GM08714 (cell line): Measurements from ENCODE around the gene MAGI1.
"Not testable (repeated sequence)": the region's sequence is repeated elsewhere in the genome, so short reads cannot be mapped to it uniquely, and the experiment has no call there.

Experiments used
- H3K4me3 ChIP-seq: fragments of 200-500 bp; sonication (Bioruptor generic); 2 replicates; pipeline ENCODE4 v1.5.1; 2014; ENCODE audit warnings: mild to moderate bottlenecking, low read length, inconsistent platforms
- ZNF274 ChIP-seq: IDR thresholded peaks from 2 replicates; pipeline ENCODE4 v1.6.1; 2012; ENCODE audit warnings: mild to moderate bottlenecking, low read depth, low read length

MAGI1 gene

DNA sequence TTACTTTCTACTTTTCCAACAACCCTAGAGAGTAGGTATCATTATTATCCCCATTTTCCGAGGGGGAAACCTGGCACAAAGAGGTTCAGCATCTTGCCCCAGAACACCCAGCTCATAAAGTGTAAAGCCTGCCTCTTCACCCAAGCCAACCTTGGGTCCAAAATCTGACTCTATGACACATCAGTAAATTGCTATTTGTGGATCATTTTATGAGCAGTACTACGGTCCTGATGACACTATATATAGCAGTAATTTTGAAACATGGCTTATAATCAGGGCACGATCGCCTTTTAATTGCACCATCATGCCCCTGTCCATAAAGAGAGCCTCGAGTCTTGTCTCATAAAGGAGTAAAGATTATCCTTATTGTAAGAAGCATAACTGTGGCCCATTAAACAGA lies 9.7 kb downstream of the MAGI1 start:
- no peak for TF ChIP-seq ZNF274
- H3K4me3 ChIP-seq, result no peak overlapping the region

DNA sequence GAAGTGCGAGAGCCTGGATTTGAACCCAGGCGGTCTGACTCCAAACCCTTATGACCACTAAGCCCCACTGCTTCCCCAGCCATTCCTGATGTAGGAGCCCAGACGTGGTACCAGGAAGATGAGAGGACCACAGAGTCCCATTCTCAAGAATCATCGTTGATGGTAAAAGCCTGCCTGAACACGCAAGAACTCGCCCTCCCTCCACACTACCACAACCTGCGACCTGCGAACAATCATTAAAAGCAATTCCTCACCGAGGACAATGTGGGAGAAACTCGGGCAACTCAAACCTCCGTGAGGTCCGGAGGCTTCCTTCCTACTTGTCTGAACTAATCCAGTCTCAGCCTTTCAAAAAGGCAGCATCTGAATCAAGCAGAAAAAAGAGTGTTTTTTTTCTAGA lies 10.3 kb downstream of the MAGI1 start:
- H3K4me3 ChIP-seq, result no peak overlapping the region
- TF ChIP-seq ZNF274, result no peak

DNA sequence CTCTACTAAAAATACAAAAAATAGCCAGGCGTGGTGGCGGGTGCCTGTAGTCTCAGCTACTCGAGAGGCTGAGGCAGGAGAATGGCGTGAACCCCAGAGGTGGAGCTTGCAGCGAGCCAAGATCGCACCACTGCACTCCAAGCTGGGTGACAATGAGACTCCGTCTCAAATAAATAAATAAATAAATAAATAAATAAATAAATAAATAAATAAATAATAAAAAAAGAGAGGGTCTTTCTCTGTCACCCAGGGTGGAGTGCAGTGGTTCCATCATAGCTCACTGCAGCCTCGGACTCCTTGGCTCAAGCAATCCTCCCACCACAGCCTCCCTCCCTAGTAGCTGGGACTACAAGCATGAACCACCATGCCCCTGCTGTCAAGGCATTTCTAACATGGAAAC lies 11.6 kb downstream of the MAGI1 start:
- H3K4me3 ChIP-seq, result not testable (repeated sequence)

DNA sequence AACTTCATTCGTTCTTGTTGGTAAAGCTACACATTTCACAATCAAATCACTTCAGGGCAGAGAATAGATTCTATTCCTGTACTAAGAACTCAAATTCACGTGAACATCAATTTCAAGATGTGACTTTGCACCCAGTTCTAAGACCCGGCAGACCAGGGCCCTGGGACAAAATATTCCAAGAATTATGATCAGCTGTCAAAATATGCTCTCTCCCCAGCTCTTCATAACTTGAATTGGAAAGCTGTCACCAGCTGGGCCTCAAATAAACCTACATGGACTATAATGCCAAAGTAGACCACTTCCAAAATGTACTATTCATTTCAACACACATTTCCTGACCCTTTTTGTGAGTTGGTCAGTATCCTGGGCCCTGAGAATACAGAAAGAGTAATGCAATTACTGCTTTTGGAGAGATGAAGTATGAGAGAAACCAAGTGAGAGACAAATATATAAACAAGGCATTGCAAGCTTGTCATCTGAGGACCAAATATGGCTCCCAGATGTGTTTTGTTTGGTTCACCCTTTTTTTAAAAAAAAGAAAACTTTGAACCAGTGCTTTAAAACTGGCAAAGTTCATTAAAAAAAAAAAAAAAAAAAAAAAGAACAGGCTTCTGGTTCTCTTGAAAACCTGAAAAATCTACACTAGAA lies 14.9 kb downstream of the MAGI1 start:
- no peak for TF ChIP-seq ZNF274

DNA sequence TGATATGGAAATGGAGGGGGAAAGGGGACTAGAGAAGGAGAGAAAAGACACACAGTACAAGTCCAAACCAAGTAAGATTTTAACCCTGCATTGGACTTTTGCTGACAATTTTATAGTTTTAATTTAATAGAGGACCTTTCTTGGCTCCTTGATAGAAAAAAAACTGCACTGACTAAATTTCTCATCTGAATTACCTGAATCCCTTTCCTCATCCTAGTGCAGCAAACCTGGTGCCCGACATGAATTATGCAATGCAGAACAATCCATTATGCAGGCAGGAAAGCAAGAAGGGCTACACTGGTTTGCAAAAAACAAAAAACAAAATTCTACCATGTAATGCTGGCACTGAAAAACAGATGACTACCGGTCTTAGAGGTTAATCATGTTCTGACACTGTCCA lies 15.5 kb downstream of the MAGI1 start:
- H3K4me3 ChIP-seq, result no peak overlapping the region
- TF ChIP-seq ZNF274, result no peak

More for the DNA sequence above, 14.9 kb downstream of the MAGI1 start:
- no peak overlapping the region for H3K4me3 ChIP-seq

DNA sequence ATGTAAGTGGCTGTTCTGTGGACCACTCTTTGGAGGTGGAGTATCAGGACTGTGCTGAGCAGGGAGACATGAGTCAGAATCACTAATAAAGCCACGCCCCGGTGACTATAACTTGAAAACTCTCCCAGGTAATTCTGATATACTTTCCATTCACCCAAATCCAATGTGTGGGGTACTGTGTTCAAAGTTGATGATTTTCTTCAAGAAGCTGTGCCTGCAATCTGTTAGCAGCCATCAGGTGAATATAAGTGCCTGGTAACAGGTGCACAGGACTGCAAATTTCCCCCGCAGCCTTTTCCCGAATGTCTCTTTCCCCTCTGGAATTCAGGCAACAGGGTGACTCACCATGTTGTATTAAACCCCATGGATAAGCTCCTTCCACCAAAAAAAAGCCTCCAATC lies 17.0 kb downstream of the MAGI1 start:
- TF ChIP-seq ZNF274, result no peak
- H3K4me3 ChIP-seq, result no peak overlapping the region

DNA sequence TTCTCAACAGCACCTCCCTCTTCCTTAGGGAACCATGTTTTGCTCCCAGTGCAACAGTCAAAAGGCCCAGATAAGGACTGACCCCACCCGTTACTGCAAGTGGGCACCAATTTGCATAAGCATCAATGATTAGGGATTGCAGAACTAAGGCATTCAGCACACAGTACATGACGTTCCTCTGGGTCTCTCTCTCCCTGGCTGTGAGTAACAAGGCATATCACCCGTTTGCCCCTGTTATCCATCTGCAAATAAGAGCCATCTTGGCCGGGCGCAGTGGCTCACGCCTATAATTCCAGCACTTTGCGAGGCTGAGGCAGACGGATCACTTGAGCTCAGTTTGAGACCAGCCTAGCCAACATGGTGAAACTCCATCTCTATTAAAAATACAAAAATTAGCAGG lies 18.8 kb downstream of the MAGI1 start:
- TF ChIP-seq ZNF274, result no peak
- H3K4me3 ChIP-seq, result no peak overlapping the region

DNA sequence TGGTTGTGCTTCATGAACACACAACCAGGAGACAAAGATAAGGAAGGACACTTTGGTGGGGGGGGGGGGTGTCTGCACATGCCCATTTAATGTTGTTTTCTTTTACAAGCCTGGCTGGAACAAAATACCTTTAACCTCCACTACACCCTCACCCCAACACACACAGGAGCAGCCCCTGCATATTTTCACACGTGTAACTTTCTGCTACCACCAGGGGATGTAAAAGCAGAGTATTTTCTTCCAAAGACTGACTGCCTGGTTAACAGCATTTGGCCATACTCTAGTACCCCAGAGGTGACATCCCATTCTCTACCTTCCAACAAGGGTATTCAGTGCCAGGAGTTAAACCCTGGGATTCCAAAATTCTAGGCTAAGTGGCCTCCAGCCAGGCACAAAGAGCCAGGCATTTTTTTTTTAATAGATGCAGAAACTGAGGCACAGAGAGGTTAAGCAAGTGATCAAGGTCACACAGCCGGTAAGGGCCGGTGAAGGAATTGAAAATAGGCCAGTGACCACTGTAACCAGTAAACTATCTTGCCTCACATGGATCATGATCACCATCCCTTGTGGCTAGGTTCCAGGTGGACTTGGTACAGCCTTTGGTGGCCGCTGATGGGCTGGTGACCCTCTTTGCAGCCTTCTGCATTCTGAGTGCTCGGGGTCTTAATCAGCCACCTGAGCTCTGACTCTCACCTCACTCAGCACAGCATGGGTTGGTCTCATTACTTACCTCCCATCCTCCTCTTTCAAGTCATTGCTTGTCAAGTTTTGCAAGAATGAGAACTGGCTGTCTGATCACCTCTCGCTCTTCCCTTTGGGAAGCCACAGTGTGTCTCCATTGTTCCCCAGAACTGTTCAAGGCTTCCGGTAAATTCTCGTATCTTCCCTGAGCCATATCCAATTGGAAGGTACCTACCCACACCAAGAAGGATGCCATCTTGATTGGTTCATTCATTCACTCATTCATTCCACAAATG lies 20.4 kb downstream of the MAGI1 start:
- TF ChIP-seq ZNF274, result no peak
- H3K4me3 ChIP-seq, result no peak overlapping the region

DNA sequence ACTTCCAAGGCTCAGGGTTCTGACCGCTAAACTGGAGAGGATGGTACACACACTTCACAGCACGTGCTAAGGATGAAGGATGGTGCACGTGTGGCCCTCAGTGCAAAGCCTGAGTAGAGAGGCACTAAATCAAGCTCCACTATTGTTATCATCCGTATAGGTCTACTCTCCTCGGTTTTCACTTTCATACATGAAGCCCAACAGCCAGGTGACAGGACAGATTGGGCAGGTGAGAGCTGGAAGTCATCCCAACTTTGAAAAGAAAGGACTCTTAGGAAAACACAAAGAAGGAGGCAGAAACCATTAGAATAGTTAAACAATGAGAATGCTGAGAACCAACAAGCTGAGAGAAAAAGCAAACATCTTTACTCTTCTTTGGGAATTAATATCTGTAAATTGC lies 21.1 kb downstream of the MAGI1 start:
- no peak for TF ChIP-seq ZNF274

DNA sequence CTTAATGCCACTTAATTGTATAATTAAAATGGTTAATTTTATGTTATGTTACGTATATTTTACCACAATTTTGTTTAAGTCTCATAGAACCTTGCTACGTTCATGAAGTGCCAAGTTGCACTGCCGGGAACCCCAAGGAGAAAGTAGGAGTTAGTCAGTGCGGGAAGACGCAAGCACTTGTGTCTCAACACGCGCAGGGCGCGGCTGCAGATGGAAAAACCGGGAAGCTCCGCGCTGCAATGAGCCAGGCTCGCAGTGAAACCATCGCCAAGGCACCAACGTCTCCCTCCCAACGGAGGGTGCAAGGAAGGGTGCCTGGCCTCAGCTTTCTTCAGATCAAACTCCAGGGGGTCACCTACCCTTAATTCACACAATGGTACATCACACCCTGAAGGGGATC lies 21.6 kb downstream of the MAGI1 start:
- no peak for TF ChIP-seq ZNF274
- H3K4me3 ChIP-seq, result no peak overlapping the region

More for the DNA sequence above, 21.1 kb downstream of the MAGI1 start:
- H3K4me3 ChIP-seq, result no peak overlapping the region

DNA sequence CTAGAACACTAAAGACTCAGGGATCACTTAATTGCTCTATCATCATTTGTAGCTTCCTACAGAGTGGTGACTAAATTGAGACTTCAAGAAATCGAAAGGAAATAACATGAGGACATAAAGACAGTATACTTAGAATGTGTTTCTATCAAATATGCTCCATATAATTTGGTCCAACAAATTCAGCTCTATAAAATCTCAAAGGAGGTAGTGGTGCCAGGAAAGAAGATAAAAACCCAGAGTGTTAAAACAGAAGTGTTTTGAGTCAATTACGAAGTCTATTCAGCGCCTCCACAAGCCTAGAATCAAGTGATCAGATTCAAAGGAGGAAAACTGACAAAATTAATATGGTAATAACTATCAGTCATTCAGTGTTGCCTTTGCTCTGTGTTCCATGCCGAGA lies 22.9 kb downstream of the MAGI1 start:
- H3K4me3 ChIP-seq, result no peak overlapping the region
- no peak for TF ChIP-seq ZNF274

DNA sequence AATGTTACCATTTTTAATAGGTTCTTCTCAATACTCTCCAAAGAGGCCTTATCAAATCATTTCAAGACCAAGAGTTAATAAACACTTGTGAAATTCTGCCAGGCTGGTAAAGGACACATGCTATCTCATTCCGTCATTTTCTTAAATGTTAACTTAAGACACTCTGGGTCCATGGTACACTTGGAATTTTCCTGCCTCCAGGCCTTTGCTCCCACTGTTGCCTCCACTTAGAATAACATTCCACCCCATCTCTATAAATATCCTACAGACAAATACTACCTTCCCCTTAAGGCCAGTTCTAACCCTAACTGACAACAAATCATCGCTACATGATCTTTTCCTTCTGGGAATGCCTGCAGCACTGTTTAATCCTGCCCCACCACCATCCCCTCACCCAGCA lies 24.1 kb downstream of the MAGI1 start:
- no peak overlapping the region for H3K4me3 ChIP-seq
- no peak for TF ChIP-seq ZNF274

DNA sequence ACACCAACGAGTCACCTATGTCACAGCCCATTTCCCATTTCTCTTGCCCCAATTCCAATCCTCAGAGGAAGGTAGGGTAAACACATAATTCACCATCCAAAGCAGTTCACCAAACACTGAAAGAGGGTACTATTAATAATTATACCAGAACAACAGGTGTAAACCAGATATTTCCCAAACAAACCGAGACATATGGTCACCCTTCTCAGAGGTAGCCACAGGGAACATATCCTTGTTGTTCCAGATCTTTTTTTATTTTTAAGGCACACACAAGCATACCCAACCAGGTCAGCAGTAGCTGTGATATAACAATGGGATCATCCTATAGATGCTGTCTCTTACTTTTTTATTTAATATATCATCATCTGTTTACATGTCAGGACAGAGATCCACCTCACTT lies 24.7 kb downstream of the MAGI1 start:
- no peak overlapping the region for H3K4me3 ChIP-seq
- TF ChIP-seq ZNF274, result no peak

DNA sequence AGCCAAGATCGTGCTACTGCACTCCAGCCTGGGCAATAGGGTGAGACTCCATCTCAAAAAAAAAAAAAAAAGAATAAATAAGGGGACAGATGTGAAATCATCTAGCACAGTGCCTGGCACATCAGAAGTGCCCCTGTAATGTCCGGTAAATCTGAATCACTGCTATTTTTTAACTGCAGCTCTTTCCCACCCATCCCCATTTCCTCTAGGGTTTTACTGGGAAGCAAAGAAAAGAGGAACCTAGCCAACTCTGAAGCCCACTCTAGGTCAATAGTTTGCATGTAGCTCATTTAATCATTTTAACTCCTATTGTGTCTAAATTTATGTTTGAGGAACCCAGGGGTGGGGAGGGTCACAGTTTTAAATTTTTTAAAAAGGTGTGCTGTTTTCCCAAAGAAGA lies 26.0 kb downstream of the MAGI1 start:
- TF ChIP-seq ZNF274, result no peak
- no peak overlapping the region for H3K4me3 ChIP-seq
